MCF 10A (cell line): ENCODE results near the gene GGT6. TPM values are rescaled to one million over a fixed set of nuclear protein-coding genes. Genes with fewer than 3 reads are reported as not detected.

ENCODE experiments used
- Bru-seq: library from RNA; stranded (reverse); fragments of 400-500 nt; gene quantifications from one replicate; lab custom pipeline; 2021; lab: Mats Ljungman, UMichigan
- BruChase-seq, 2 experiments: library from RNA; stranded (reverse); fragments of 400-500 nt; gene quantifications; one replicate each; lab custom pipeline; 2021; lab: Mats Ljungman, UMichigan
- BruUV-seq: library from RNA; stranded (reverse); fragments of 400-500 nt; replicated peaks from 2 replicates; lab custom pipeline; 2021; lab: Mats Ljungman, UMichigan
- CTCF ChIA-PET: fragments of 300-600 bp; sonication (Branson Sonifier 250); formaldehyde crosslinking; extraction: SDS; loops from one replicate; lab custom pipeline; 2021; ENCODE audit warnings: antibody characterized with exemption, inconsistent platforms; lab: Yijun Ruan, JAX
- POLR2A ChIA-PET: fragments of 300-600, 350-650 bp; sonication (Branson Sonifier 250); formaldehyde crosslinking; extraction: SDS; loops from one replicate; lab custom pipeline; 2020; ENCODE audit warnings: antibody characterized with exemption, inconsistent platforms; lab: Yijun Ruan, JAX
- DNase-seq: peaks from one replicate; pipeline ENCODE4 v3.0.0-alpha.2; 2018; ENCODE audit not compliant: unreplicated experiment
- H3K27ac Mint-ChIP-seq: one replicate; pipeline ENCODE4 v1.8.0; 2022; ENCODE audit warnings: mild to moderate bottlenecking, low read depth, mixed read lengths; ENCODE audit not compliant: unreplicated experiment
- H3K27me3 Mint-ChIP-seq: one replicate; pipeline ENCODE4 v1.8.0; 2022; ENCODE audit warnings: mixed read lengths; ENCODE audit not compliant: insufficient read depth, unreplicated experiment
- H3K36me3 Mint-ChIP-seq: one replicate; pipeline ENCODE4 v1.8.0; 2022; ENCODE audit warnings: mild to moderate bottlenecking, moderate library complexity, mixed read lengths; ENCODE audit not compliant: insufficient read depth, unreplicated experiment
- H3K4me1 Mint-ChIP-seq: one replicate; pipeline ENCODE4 v1.8.0; 2022; ENCODE audit warnings: mixed read lengths; ENCODE audit not compliant: insufficient read depth, unreplicated experiment
- H3K4me3 Mint-ChIP-seq: one replicate; pipeline ENCODE4 v1.8.0; 2022; ENCODE audit warnings: mild to moderate bottlenecking, moderate library complexity, mixed read lengths; ENCODE audit not compliant: unreplicated experiment
- H3K9me3 Mint-ChIP-seq: one replicate; pipeline ENCODE4 v1.8.0; 2022; ENCODE audit warnings: mixed read lengths; ENCODE audit not compliant: unreplicated experiment
- CTCF ChIP-seq: fragments of 200-600 bp; IDR thresholded peaks from one replicate; pipeline ENCODE4 v1.8.0; 2022; ENCODE audit warnings: antibody characterized with exemption, mild to moderate bottlenecking; ENCODE audit not compliant: unreplicated experiment
- intact Hi-C: fragments of 100-400 bp; cut with micrococcal nuclease; formaldehyde crosslinking; loops from 2 replicates; pipeline ENCODE4 v1.14.1; 2022
- long read RNA-seq: library from polyadenylated mRNA; stranded (forward); transcript quantifications from one replicate; pipeline ENCODE4 v2.0.0, GENCODE V29; 2022
- total RNA-seq: library from RNA; stranded (reverse); gene quantifications from 2 replicates; pipeline ENCODE4 v1.2.3, GENCODE V29; 2022

GGT6 gene
- total RNA-seq (not detected in 2 replicates), Bru-seq, nascent RNA (not detected), BruChase-seq, experiment 1, labeled RNA remaining after a 6-hour chase (not detected), BruChase-seq, experiment 2, labeled RNA remaining after a 2-hour chase (not detected)
- long read RNA-seq: 0 reads

- DNase-seq: no peak
- no peak within 1 kb of the TSS for H3K27ac Mint-ChIP-seq
- H3K4me3 Mint-ChIP-seq: no peak within 1 kb of the TSS
- BruUV-seq: no TSS peak
- intact Hi-C loops: loop anchor here (10.0 kb wide), 1 partner anchor 504 kb away; no protein-coding TSS in a partner anchor
- TF ChIP-seq CTCF: no peak
- ChIA-PET POLR2A (no interaction called here), CTCF (interaction anchor here (0.6 to 5.0 kb wide), 3 partner anchors 65 to 690 kb away, joined by 3 to 32 read pairs (median 5); no protein-coding TSS in a partner anchor)
- no peaks in the 10 kb centered on the region for H3K36me3 Mint-ChIP-seq
- H3K4me1 Mint-ChIP-seq: peaks cover 18% of the 10 kb centered on the region
- no peaks in the 10 kb centered on the region for H3K9me3 Mint-ChIP-seq
- H3K27me3 Mint-ChIP-seq: no peaks in the 10 kb centered on the region
Measured at GRCh38 chr17:4560421-4560820, at the start of gene GGT6. Gene GGT6 (minus strand): TSS chr17:4560577. CDS start chr17:4560521, 56 bp downstream.

- ChIA-PET POLR2A (interaction anchor here (1.3 kb wide), 1 partner anchor 12 kb away, joined by 4 read pairs; no protein-coding TSS in a partner anchor), CTCF (interaction anchor here (1.5 to 2.0 kb wide), 2 partner anchors 15 to 43 kb away, joined by 5 to 7 read pairs; no protein-coding TSS in a partner anchor)
- no peaks in the 10 kb centered on the region for H3K36me3 Mint-ChIP-seq
- no peak for TF ChIP-seq CTCF
- H3K4me1 Mint-ChIP-seq: no peaks in the 10 kb centered on the region
- H3K9me3 Mint-ChIP-seq: no peaks in the 10 kb centered on the region
- H3K4me3 Mint-ChIP-seq: no peak overlapping the region
- no TSS peak for BruUV-seq
- H3K27ac Mint-ChIP-seq: no peak overlapping the region
- peaks cover 49% of the 10 kb centered on the region for H3K27me3 Mint-ChIP-seq
- no peak for DNase-seq
- intact Hi-C loops: no loop called here
Measured at GRCh38 chr17:4610162-4610561, 49.8 kb upstream of the GGT6 start.

- no peaks in the 10 kb centered on the region for H3K4me1 Mint-ChIP-seq
- no peaks in the 10 kb centered on the region for H3K36me3 Mint-ChIP-seq
- no TSS peak for BruUV-seq
- ChIA-PET POLR2A (interaction anchor here (1.3 kb wide), 1 partner anchor 13 kb away, joined by 4 read pairs; no protein-coding TSS in a partner anchor), CTCF (interaction anchor here (1.5 to 2.0 kb wide), 2 partner anchors 16 to 43 kb away, joined by 5 to 7 read pairs; no protein-coding TSS in a partner anchor)
- H3K9me3 Mint-ChIP-seq: no peaks in the 10 kb centered on the region
- DNase-seq: no peak
- no peak overlapping the region for H3K27ac Mint-ChIP-seq
- intact Hi-C loops: no loop called here
- H3K27me3 Mint-ChIP-seq: peaks cover 48% of the 10 kb centered on the region
- no peak overlapping the region for H3K4me3 Mint-ChIP-seq
- TF ChIP-seq CTCF: no peak
Measured at GRCh38 chr17:4609761-4610160, 49.4 kb upstream of the GGT6 start.

- no peaks in the 10 kb centered on the region for H3K36me3 Mint-ChIP-seq
- H3K27ac Mint-ChIP-seq: no peak overlapping the region
- no peak for DNase-seq
- H3K4me3 Mint-ChIP-seq: no peak overlapping the region
- no peaks in the 10 kb centered on the region for H3K9me3 Mint-ChIP-seq
- CTCF ChIA-PET: interaction anchor here (2.1 kb wide), 1 partner anchor 41 kb away, joined by 10 read pairs; no protein-coding TSS in a partner anchor
- BruUV-seq: no TSS peak
- TF ChIP-seq CTCF: no peak
- peaks cover 42% of the 10 kb centered on the region for H3K27me3 Mint-ChIP-seq
- no peaks in the 10 kb centered on the region for H3K4me1 Mint-ChIP-seq
- POLR2A ChIA-PET: no interaction called here
- intact Hi-C loops: no loop called here
Measured at GRCh38 chr17:4607773-4608187, 47.4 kb upstream of the GGT6 start.
